Measurements from ENCODE around the gene CDK13. TPM values are rescaled to one million over a fixed set of nuclear protein-coding genes. Genes with fewer than 3 reads are reported as not detected.

Gene CDK13
- total RNA-seq, 1 donor from 2014 or later = 161 TPM

- DNase-seq = no peak
Observed at GRCh38 chr7:40015790-40016296, 65.8 kb downstream of the CDK13 start.

GRCh38 chr7:40019558-40019957 is 69.5 kb downstream of the CDK13 start:
- no peak for DNase-seq

- DNase-seq = no peak
Observed at GRCh38 chr7:40024048-40024447, 74.0 kb downstream of the CDK13 start.

- DNase-seq = no peak
Observed at GRCh38 chr7:40024841-40025240, 74.8 kb downstream of the CDK13 start.

GRCh38 chr7:40027545-40027944 is 77.5 kb downstream of the CDK13 start:
- DNase-seq = no peak

GRCh38 chr7:40033826-40034225 is 83.8 kb downstream of the CDK13 start:
- DNase-seq = no peak

GRCh38 chr7:40041456-40041855 is 91.4 kb downstream of the CDK13 start:
- no peak for DNase-seq

- no peak for DNase-seq
Observed at GRCh38 chr7:40043164-40043563, 93.1 kb downstream of the CDK13 start.

GRCh38 chr7:40047661-40048060 is 97.6 kb downstream of the CDK13 start:
- DNase-seq = no peak

GRCh38 chr7:40057292-40057691 is 107.2 kb downstream of the CDK13 start:
- no peak for DNase-seq

- DNase-seq = no peak
Observed at GRCh38 chr7:40058026-40058425, 108.0 kb downstream of the CDK13 start.

- DNase-seq = no peak
Observed at GRCh38 chr7:40058636-40059035, 108.6 kb downstream of the CDK13 start.

GRCh38 chr7:40059057-40059456 is 109.0 kb downstream of the CDK13 start:
- no peak for DNase-seq

GRCh38 chr7:40072268-40072667 is 122.2 kb downstream of the CDK13 start:
- no peak for DNase-seq

GRCh38 chr7:40073239-40073638 is 123.2 kb downstream of the CDK13 start:
- no peak for DNase-seq

- DNase-seq = no peak
Observed at GRCh38 chr7:40077849-40078248, 127.8 kb downstream of the CDK13 start.

GRCh38 chr7:40092182-40092581 is 142.1 kb downstream of the CDK13 start:
- DNase-seq = no peak

- DNase-seq = no peak
Observed at GRCh38 chr7:40093631-40094350, 143.7 kb downstream of the CDK13 start.

GRCh38 chr7:40095230-40095629 is 145.2 kb downstream of the CDK13 start:
- DNase-seq = no peak

- no peak for DNase-seq
Observed at GRCh38 chr7:40095695-40096327, 145.8 kb downstream of the CDK13 start.

GRCh38 chr7:40097728-40098127 is 147.7 kb downstream of the CDK13 start:
- no peak for DNase-seq

- no peak for DNase-seq
Observed at GRCh38 chr7:40098810-40099209, 148.8 kb downstream of the CDK13 start.

- DNase-seq = no peak
Observed at GRCh38 chr7:40099837-40100236, 149.8 kb downstream of the CDK13 start.

GRCh38 chr7:40101201-40101600 is 151.1 kb downstream of the CDK13 start:
- no peak for DNase-seq

Measured in occipital lobe (tissue), 2 donors.